ENCODE measurements around the gene CTSC. TPM values are rescaled to one million over a fixed set of nuclear protein-coding genes. Genes with fewer than 3 reads are reported as not detected.

Gene CTSC
- total and polyA plus RNA-seq, 2 of the 13 experiments (the other 11 are each of a cell fraction or from before 2014, with no cell fraction given) = 144 to 210 TPM

Other genes starting within 250 kb of the CTSC start
- gene RAB38, start 162.3 kb downstream of the CTSC start, total RNA-seq (2016; rRNA removed; fragmentation: Illumina TruSeq; extraction: Trizol) = 0.13 TPM in 1 of 2 replicates, not detected in the other
- 0.22 and 0.30 TPM in 2 replicates for gene RAB38, start 162.3 kb downstream of the CTSC start, polyA plus RNA-seq (2011; rRNA removed)